ENCODE measurements around the gene CACHD1.

Gene CACHD1

GRCh38 chr1:64654519-64655341, 184.8 kb downstream of the CACHD1 start:
- no peak for DNase-seq (ENCODE audit: low read depth)

DNA sequence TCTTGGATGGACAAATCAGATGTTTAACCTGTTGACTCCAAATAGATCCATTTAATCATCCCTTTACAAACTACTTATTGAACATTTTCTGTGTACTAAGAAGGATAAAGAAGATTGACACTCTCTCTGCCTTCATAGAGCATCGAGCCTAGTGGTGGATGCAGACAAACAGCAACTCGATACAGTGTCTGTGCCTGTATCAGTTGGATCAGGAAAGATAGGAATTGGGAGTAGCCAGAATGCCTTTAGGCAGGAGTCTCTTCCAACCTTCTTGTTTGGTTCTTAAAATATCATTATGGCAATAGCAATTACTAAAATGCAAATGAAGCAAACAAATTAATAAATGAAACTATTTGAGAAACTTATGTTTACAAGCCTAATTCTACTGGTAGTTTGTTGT, 185.9 kb downstream of the CACHD1 start:
- no peak for DNase-seq (ENCODE audit: low read depth)

DNA sequence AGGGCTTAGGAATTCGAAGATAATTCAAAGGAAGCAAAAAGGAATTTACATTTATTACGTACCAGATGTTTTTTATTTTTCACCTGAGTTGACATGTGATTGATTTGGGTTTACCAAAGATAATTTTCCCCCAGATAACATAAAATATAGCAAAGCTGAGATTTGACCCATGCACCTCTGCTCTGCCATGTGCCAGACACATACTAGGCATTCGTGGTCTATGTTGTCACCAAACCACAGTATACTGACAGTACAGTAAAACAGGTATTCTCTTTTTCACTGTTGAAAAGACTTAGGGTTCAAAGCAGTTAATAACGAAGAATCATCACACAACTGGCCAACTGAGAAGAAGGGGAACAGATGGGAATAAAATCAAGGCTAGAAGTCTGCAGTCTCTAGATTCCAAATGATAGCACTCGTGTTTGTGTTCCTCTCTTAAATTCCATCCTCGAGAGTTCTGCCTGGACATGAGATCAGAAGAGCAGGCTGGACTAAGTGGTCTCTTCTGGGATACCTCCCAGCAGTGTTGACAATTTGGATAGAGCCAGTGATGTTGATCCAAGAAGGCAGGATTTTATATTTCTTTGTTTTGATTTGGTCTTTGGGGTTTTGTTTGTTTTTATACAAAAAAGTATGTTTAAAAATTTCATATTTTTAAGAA, 189.7 kb downstream of the CACHD1 start:
- DNase-seq (ENCODE audit: low read depth), result no peak

DNA sequence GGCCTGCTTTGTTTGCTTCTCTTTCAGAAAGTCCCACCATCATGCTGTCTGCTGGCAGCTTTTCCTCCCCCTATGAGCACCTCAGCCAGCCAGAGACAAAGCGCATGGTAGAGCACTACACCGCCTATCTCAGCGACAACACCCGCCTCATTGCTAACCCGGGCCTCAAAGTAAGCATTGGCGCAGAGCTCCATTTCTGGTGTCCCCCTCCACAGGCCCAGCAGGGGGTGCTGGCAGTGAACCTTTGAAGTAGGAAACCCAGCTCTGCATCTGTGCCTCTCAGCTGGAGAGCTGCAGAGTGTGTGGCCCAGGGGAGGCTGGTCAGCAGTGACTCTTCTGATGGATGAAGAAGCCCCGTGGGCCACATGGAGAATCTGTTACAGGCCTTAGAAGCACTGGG, 193.7 kb downstream of the CACHD1 start:
- no peak for DNase-seq (ENCODE audit: low read depth)

GRCh38 chr1:64664299-64664698, 194.4 kb downstream of the CACHD1 start:
- DNase-seq (ENCODE audit: low read depth), result no peak

DNA sequence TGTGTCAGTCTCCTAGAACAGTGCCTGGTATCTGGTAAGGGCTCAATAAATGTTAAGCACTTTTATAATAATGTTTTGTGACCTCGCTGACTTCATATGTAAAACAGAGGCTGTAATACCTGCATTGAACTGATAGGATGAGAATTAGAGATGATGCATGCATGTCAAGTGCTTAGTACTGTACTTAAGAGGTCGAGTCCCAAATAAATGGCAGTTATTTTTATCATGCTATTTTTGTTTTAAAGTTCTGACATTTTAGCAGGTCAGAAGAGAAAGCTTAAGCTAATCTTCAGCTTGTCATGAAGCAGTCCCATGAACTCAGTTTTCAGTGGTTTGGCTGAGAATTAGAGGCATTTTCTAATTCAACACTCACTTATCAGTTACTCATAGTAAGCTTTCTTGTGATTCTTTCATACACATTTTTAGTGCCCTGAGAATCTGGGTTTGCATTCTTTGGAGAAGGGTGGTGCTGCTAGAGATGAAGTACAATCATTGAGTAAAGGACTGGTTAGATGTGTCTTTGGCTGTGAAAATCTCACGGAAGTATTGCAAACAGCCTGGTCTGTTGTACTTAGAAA, 199.3 kb downstream of the CACHD1 start:
- DNase-seq (ENCODE audit: low read depth), result no peak

GRCh38 chr1:64675718-64676345, 205.9 kb downstream of the CACHD1 start:
- DNase-seq (ENCODE audit: low read depth), result no peak

DNA sequence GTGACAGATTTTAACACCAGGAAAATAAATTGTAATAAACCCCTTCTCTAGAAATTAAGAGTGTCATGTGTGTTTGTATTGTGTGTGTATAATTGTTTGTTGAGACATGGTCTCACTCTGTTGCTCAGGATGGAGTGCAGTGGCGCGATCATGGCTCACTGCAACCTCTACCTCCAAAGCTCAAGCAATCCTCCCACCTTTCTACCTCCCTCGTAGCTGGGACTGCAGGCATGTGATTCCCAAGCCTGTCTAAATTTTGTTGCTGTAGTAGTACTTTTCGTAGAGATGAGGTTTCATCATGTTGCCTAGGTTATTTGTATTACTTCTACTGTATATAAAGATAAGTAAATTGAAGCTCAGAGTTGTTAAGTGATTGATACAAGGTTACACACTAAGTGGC, 206.5 kb downstream of the CACHD1 start:
- DNase-seq (ENCODE audit: low read depth), result no peak

DNA sequence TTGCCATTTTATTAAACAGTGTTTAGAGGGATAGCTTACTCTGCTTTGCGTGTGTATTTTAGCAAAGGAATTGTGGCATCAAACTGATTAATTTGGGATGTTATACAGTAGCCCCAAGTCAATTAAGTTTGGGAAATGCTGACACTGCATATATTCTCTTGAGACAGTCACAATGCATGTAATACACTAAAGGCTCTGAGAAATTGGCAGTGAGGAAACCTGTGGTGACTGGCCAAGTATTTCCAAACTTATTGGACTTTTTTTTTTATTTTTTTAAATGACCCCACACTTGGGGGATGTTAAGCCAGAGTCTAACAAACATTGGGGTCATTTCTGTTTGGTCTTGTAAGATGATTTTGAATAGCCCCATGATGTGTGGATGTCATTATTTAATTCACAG, 207.6 kb downstream of the CACHD1 start:
- no peak for DNase-seq (ENCODE audit: low read depth)

GRCh38 chr1:64678366-64678765, 208.4 kb downstream of the CACHD1 start:
- no peak for DNase-seq (ENCODE audit: low read depth)

DNA sequence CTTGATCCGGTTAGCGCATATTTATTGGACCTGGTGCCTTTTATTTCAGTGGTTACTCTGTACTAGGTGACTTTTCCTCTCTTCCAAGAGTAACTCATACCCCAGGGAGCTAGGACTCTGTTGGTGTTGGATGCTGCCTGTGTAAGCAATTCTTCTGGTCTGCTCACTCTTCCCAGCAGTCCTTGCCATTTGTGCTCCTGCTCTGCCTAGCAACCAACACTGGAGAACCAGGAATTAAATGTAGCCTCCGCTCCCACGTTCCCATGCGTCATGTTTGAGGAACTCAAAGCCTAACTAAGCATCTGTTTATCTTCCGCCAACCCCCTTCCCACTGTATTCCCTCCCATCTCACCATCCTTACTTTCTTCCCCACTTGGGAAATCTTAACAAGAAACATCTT, 209.2 kb downstream of the CACHD1 start:
- DNase-seq (ENCODE audit: low read depth), result no peak

DNA sequence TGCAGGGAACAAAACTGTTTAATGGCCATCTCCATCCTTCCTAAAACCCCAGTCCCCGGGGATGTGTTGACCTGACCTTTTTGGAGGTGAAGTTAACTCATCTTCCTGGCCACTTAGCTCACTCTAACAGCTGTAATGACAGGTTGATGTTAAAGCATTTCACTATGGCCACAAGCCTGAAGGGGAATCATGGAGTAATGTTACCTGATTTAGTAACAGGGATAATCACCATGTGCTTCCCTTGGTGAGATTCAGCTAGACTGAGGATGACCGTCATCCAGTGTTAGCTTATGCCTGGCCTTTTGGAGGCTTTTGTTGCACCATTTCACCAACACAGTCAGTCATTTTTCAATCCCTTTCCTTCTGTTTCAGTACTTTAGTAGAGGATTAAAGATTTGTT, 210.7 kb downstream of the CACHD1 start:
- no peak for DNase-seq (ENCODE audit: low read depth)

DNA sequence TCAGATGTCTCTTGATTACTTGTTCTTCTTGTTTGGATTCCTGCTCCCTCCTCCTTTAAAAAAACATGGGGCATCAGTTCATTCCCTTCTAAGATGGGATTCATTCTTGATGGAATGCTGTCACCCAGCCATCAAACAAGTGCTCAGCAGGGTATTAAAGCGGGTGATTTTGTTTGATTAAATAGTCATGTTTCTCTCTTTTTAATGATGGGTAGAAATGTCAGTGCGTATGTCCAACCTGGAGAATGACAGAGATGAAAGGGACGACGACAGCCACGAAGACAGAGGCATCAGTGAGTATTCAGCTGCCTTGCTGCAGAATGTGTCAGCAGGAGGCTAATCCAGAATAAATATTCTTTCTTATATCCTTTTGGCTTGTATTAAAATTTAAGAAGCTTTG, 211.1 kb downstream of the CACHD1 start:
- no peak for DNase-seq (ENCODE audit: low read depth)

DNA sequence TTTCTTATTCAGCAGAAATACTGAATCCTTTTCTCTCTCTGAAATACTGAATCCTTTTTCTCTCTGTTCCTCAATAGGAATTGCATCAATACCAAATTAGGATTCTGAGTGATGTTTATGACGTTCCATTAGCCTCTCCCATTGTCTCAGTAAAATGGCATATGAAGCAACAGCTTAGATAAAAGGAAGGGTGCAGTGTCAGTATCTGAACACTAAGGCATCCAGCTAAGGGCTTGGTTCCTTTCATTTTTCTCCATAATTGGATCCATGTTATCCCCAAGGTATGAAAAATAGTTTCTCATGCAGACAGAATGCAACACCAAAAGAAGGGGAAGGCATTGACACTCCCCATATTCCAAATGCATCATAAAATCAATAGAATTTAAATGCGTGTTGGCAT, 213.5 kb downstream of the CACHD1 start:
- DNase-seq (ENCODE audit: low read depth), result no peak

GRCh38 chr1:64685217-64685616, 215.3 kb downstream of the CACHD1 start:
- no peak for DNase-seq (ENCODE audit: low read depth)

- DNase-seq (ENCODE audit: low read depth), result no peak
These were observed 215.9 kb downstream of the CACHD1 start for GRCh38 chr1:64685765-64686341.

DNA sequence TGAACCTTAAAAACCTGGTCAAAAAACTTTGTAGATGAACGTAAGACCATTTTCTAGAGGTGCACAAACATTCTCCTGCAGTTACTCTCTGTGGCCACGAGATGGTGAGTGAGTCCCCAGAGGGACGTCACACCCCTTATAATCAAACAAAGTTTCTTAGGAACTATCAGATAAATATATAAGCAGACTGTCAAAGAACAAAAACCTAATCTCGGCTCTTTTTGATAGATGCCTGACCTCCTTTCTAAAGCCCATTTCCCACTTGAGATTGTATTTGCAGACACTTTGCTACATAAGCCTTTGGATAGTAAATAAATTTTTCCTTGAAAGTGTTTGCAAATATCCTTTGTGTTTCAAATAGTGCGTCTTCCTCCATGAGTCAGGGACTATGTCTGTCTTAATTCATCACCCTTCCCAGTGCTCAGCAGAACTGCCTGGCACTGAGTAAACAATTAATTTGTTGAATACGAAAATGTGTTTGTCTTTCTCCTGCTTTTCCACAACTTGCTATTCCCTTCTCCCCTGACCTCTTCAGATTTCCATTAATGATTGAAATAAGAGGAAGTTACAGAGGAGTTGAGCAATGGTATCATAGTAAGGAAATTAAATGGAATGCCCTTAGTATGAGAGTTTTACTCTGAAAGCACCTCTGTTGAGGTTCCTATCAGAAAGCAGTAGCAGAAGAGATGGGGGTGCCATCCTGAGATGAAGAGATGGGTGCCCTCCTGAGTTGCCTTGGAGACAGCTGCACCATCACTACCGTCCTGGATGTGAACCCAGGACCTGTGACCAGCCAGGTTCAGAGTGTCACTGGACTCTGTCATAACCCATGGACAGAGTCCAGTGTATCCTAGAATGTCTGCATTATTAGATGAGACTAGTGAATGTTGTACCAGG, 217.1 kb downstream of the CACHD1 start:
- no peak for DNase-seq (ENCODE audit: low read depth)

- DNase-seq (ENCODE audit: low read depth), result no peak
These were observed 217.9 kb downstream of the CACHD1 start for GRCh38 chr1:64687725-64688327.

- no peak for DNase-seq (ENCODE audit: low read depth)
These were observed 221.7 kb downstream of the CACHD1 start for GRCh38 chr1:64691626-64692025.

DNA sequence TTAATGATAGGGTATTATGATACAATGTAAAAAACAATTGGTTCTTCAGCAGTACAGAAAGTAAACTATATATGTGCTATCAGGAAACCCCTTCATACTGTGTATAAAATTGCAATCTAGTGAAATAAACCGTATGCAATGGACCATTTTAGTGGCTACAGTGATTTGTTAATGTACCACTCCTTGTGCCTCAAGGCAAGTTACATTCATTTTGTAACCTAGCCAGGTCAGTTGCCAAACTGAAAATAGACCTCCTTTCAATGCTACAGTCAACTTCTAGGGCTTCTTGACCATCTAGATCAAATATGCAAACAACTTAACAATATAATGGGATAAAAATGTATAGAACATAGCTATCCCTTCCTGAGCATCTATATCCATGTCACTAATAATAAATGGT, 223.0 kb downstream of the CACHD1 start:
- no peak for DNase-seq (ENCODE audit: low read depth)

GRCh38 chr1:64693406-64693805, 223.5 kb downstream of the CACHD1 start:
- DNase-seq (ENCODE audit: low read depth), result no peak
